NB4 (cell line): ENCODE measurements around the gene GADD45G.

ENCODE experiments used
- DNase-seq: peaks from one replicate; pipeline ENCODE4 v3.0.0; 2010; ENCODE audit warnings: low read depth
- H3K4me3 ChIP-seq: one replicate; pipeline ENCODE4 v1.5.1; 2011; ENCODE audit warnings: mild to moderate bottlenecking, low read depth, low read length, moderate library complexity
- CTCF ChIP-seq: IDR thresholded peaks from one replicate; pipeline ENCODE4 v1.5.1; 2012; ENCODE audit warnings: low read depth, low read length
- MAX ChIP-seq: IDR thresholded peaks from 2 replicates; pipeline ENCODE4 v1.6.1; 2011; ENCODE audit warnings: low read depth, low read length
- MYC ChIP-seq: IDR thresholded peaks from 2 replicates; pipeline ENCODE4 v1.6.1; 2011; ENCODE audit warnings: low read depth, low read length
- POLR2A ChIP-seq: IDR thresholded peaks from 2 replicates; pipeline ENCODE4 v1.6.1; 2011; ENCODE audit warnings: mild to moderate bottlenecking; ENCODE audit not compliant: insufficient read length; ENCODE audit errors: extremely low read depth

Gene GADD45G

GRCh38 chr9:89600831-89601230 lies 4.0 kb upstream of the GADD45G start:
- TF ChIP-seq MYC (no peak), CTCF (no peak), POLR2A (no peak), MAX (no peak)
- no peak overlapping the region for H3K4me3 ChIP-seq
- DNase-seq, result no peak

GRCh38 chr9:89601306-89601705 lies 3.5 kb upstream of the GADD45G start:
- no peak for DNase-seq
- TF ChIP-seq MAX (no peak), CTCF (no peak), MYC (no peak), POLR2A (no peak)
- H3K4me3 ChIP-seq, result no peak overlapping the region

- no peak overlapping the region for H3K4me3 ChIP-seq
- TF ChIP-seq POLR2A, result no peak
- no peak for TF ChIP-seq CTCF
- no peak for TF ChIP-seq MAX
- TF ChIP-seq MYC, result no peak
- DNase-seq, result no peak
Measured at GRCh38 chr9:89601856-89602562, 2.8 kb upstream of the GADD45G start.

GRCh38 chr9:89602978-89603766 lies 1.6 kb upstream of the GADD45G start:
- H3K4me3 ChIP-seq, result no peak overlapping the region
- TF ChIP-seq MAX (no peak), POLR2A (no peak), CTCF (peak; percentile 90)

GRCh38 chr9:89603767-89604665 lies 796 bp upstream of the GADD45G start:
- TF ChIP-seq CTCF (peak; percentile 17), MYC (no peak)
- DNase-seq, result peak; percentile 56
- no peak overlapping the region for H3K4me3 ChIP-seq

More at GRCh38 chr9:89602978-89603766, 1.6 kb upstream of the GADD45G start:
- DNase-seq, result peak; percentile 88
